Loucy (cell line): ENCODE data around the gene BARX2.

Experiments used
- H2AFZ ChIP-seq: fragments of 200-600 bp; sonication (generic); 2 replicates; pipeline ENCODE4 v1.6.0; 2016; ENCODE audit warnings: antibody characterized with exemption, mild to moderate bottlenecking, low read length, moderate library complexity
- H3F3A ChIP-seq: fragments of 200-600 bp; 2 replicates; pipeline ENCODE4 v1.6.0; 2016; ENCODE audit warnings: antibody characterized with exemption, low read depth, mild to moderate bottlenecking
- H3K27me3 ChIP-seq: fragments of 200-600 bp; sonication (generic); 2 replicates; pipeline ENCODE4 v1.6.1; 2014; ENCODE audit warnings: low read length, mild to moderate bottlenecking; ENCODE audit not compliant: insufficient read depth, poor library complexity, severe bottlenecking
- H3K36me3 ChIP-seq: fragments of 200-600 bp; sonication (generic); 2 replicates; pipeline ENCODE4 v1.6.1; 2016; ENCODE audit warnings: low read length; ENCODE audit not compliant: insufficient read depth
- H3K4me1 ChIP-seq: fragments of 200-600 bp; sonication (generic); 2 replicates; pipeline ENCODE4 v1.5.1; 2014; ENCODE audit warnings: low read length, mild to moderate bottlenecking; ENCODE audit not compliant: insufficient read depth, poor library complexity, severe bottlenecking
- H3K4me2 ChIP-seq: fragments of 200-600 bp; sonication (generic); 2 replicates; pipeline ENCODE4 v1.6.0; 2014; ENCODE audit warnings: antibody characterized with exemption, low read length, low read depth, mild to moderate bottlenecking; ENCODE audit not compliant: poor library complexity, severe bottlenecking
- H3K4me3 ChIP-seq: fragments of 200-600 bp; sonication (generic); 2 replicates; pipeline ENCODE4 v1.5.1; 2014; ENCODE audit warnings: low read length, mild to moderate bottlenecking, mixed read lengths; ENCODE audit not compliant: poor library complexity, severe bottlenecking
- H3K79me2 ChIP-seq: fragments of 200-600 bp; sonication (generic); 2 replicates; pipeline ENCODE4 v1.6.1; 2014; ENCODE audit warnings: low read length; ENCODE audit not compliant: insufficient read depth
- H3K9ac ChIP-seq: fragments of 200-600 bp; sonication (generic); 2 replicates; pipeline ENCODE4 v1.6.0; 2014; ENCODE audit warnings: mild to moderate bottlenecking, low read depth, low read length, moderate library complexity; ENCODE audit not compliant: poor library complexity, severe bottlenecking
- H3K9me2 ChIP-seq: fragments of 200-600 bp; sonication (generic); replicated peaks from 2 replicates; pipeline ENCODE4 v1.6.1; 2016; ENCODE audit warnings: low read depth, low read length, mixed read lengths
- H3K9me3 ChIP-seq: fragments of 200-600 bp; sonication (generic); 2 replicates; pipeline ENCODE4 v1.6.1; 2014; ENCODE audit warnings: mild to moderate bottlenecking, antibody characterized with exemption, low read length, low read depth; ENCODE audit not compliant: insufficient read depth
- H4K20me1 ChIP-seq: fragments of 200-600 bp; sonication (generic); 2 replicates; pipeline ENCODE4 v1.6.0; 2014; ENCODE audit warnings: antibody characterized with exemption, low read length, mild to moderate bottlenecking; ENCODE audit not compliant: insufficient read depth, poor library complexity, severe bottlenecking
- EZH2phosphoT487 ChIP-seq: fragments of 200-600 bp; IDR thresholded peaks from 2 replicates; pipeline ENCODE4 v1.6.1; 2018; ENCODE audit warnings: antibody characterized with exemption, mild to moderate bottlenecking, moderate library complexity, borderline replicate concordance
- TF ChIP-seq, protein P1 (sequence below): fragments of 200-600 bp; sonication (generic); conservative IDR thresholded peaks from 2 replicates; pipeline ENCODE4 v1.5.1; 2014; ENCODE audit warnings: mild to moderate bottlenecking, antibody characterized with exemption, low read length

Gene BARX2

GRCh38 chr11:129352676-129353075, 23.0 kb upstream of the BARX2 start:
- H3K9me2 ChIP-seq = no peaks in the 10 kb centered on the region
- H3K9ac ChIP-seq = no peak overlapping the region
- H3K4me3 ChIP-seq = no peak overlapping the region
- no peak overlapping the region for H2AFZ ChIP-seq
- no peaks in the 10 kb centered on the region for H3K36me3 ChIP-seq
- TF ChIP-seq, protein P1, sequence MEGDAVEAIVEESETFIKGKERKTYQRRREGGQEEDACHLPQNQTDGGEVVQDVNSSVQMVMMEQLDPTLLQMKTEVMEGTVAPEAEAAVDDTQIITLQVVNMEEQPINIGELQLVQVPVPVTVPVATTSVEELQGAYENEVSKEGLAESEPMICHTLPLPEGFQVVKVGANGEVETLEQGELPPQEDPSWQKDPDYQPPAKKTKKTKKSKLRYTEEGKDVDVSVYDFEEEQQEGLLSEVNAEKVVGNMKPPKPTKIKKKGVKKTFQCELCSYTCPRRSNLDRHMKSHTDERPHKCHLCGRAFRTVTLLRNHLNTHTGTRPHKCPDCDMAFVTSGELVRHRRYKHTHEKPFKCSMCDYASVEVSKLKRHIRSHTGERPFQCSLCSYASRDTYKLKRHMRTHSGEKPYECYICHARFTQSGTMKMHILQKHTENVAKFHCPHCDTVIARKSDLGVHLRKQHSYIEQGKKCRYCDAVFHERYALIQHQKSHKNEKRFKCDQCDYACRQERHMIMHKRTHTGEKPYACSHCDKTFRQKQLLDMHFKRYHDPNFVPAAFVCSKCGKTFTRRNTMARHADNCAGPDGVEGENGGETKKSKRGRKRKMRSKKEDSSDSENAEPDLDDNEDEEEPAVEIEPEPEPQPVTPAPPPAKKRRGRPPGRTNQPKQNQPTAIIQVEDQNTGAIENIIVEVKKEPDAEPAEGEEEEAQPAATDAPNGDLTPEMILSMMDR = no peak
- TF ChIP-seq EZH2phosphoT487 = no peak
- no peaks in the 10 kb centered on the region for H3K79me2 ChIP-seq
- H3F3A ChIP-seq = no peaks in the 10 kb centered on the region
- no peaks in the 10 kb centered on the region for H3K4me1 ChIP-seq
- no peak overlapping the region for H3K4me2 ChIP-seq
- no peaks in the 10 kb centered on the region for H3K9me3 ChIP-seq
- no peaks in the 10 kb centered on the region for H4K20me1 ChIP-seq
- H3K27me3 ChIP-seq = no peaks in the 10 kb centered on the region

DNA sequence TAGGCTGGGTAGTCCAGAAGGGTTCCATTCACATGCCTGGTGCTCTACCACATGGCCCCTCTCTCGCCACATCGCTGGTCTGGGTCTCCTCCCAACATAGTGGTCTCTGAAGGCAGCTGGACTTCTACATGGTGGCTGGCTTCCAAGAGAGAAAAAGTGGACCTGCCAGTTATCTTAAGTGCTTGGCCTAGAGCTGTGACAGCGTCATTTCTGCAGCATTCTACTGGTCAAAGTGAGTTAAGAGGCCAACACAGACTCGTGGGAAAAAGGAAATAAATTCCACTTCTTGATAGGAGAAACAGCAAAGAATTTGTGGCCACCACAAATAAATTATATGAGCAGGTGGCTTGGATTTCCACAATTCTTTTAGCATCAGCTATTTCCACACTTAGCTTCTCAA, 21.0 kb upstream of the BARX2 start:
- H3K36me3 ChIP-seq = no peaks in the 10 kb centered on the region
- no peak overlapping the region for H3K4me2 ChIP-seq
- H3K9ac ChIP-seq = no peak overlapping the region
- H2AFZ ChIP-seq = no peak overlapping the region
- H3K79me2 ChIP-seq = no peaks in the 10 kb centered on the region
- no peak overlapping the region for H3K4me3 ChIP-seq
- TF ChIP-seq, protein P1 = no peak
- TF ChIP-seq EZH2phosphoT487 = no peak
- no peaks in the 10 kb centered on the region for H3K4me1 ChIP-seq
- no peaks in the 10 kb centered on the region for H3K27me3 ChIP-seq
- H3F3A ChIP-seq = no peaks in the 10 kb centered on the region
- no peaks in the 10 kb centered on the region for H3K9me2 ChIP-seq
- H3K9me3 ChIP-seq = 0 out of 2 replicates have a peak, but pooled peaks cover 3% of the 10 kb centered on the region
- no peaks in the 10 kb centered on the region for H4K20me1 ChIP-seq

GRCh38 chr11:129359748-129360147, 15.9 kb upstream of the BARX2 start:
- no peak overlapping the region for H2AFZ ChIP-seq
- no peaks in the 10 kb centered on the region for H4K20me1 ChIP-seq
- H3K9ac ChIP-seq = no peak overlapping the region
- no peaks in the 10 kb centered on the region for H3K27me3 ChIP-seq
- no peaks in the 10 kb centered on the region for H3K79me2 ChIP-seq
- H3K4me3 ChIP-seq = no peak overlapping the region
- H3K4me1 ChIP-seq = peaks cover 5% of the 10 kb centered on the region
- no peaks in the 10 kb centered on the region for H3F3A ChIP-seq
- no peaks in the 10 kb centered on the region for H3K9me2 ChIP-seq
- TF ChIP-seq EZH2phosphoT487 = no peak
- TF ChIP-seq, protein P1 = no peak
- no peaks in the 10 kb centered on the region for H3K36me3 ChIP-seq
- 0 out of 2 replicates have a peak, but pooled peaks cover 3% of the 10 kb centered on the region for H3K9me3 ChIP-seq
- H3K4me2 ChIP-seq = no peak overlapping the region
